ENCODE measurements around the gene RTN1. TPM values are rescaled to one million over a fixed set of nuclear protein-coding genes. Genes with fewer than 3 reads are reported as not detected.

The RTN1 gene
- total and polyA plus RNA-seq, 2 of the 8 experiments (the other 6 are each of a cell fraction or from before 2014, with no cell fraction given): 2.8 to 4.9 TPM

DNA sequence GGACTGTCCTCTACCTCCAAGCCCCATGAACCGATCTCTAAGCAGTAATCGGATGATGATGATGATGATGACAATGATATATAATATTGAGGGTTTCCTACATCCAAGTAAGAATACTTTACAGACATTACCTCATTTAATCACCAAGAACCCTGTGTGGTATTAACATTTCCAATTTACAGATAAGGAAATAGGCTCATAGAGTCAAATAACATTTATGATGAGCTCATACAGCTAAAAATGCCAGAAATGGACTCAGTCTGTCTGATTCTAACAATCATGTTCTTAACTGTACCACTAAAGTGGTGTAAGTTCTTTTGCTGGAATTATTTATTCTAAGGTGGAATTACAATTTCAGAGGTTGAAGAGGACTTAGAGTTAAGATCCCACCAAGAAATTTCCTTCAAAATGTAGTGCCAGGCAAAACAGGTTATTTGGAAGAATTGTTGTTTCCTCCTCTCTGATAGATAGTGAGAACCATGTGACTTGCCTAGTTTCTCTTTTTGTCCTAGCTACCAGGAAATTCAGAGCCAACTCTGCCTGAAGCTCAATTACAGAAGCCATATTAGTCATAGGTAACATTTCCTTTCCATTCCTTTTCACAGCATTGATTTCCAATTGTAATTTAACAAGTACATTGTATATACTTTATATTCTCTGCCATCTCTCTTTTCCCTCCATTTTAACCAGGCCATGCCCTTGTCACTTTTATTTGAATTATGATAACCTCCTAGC lies 270.2 kb downstream of the RTN1 start:
- Histone ChIP-seq H2AK5ac (ENCODE audit: low read depth, low read length) (no peak overlapping the region), H2BK20ac (ENCODE audit: low read length) (no peak overlapping the region), H3K23ac (ENCODE audit: insufficient read length) (no peak overlapping the region), H3K14ac (ENCODE audit: insufficient read length) (no peak overlapping the region), H3K4me1 (replicated peaks in 1 of 4; ENCODE audit: control insufficient read depth in 3 of 4, insufficient read depth in 4 of 4, low read length in 3 of 4) (no peaks in the 10 kb centered on the region), H3K79me1 (ENCODE audit: low read depth, low read length) (no peaks in the 10 kb centered on the region), H3K27me3 (replicated peaks in 1 of 4; ENCODE audit: control insufficient read depth in 3 of 4, extremely low read depth in 1 of 4, insufficient read depth in 3 of 4, low read length in 3 of 4) (no peaks in the 10 kb centered on the region), H3K4me2 (ENCODE audit: insufficient read depth in 1 of 2, low read depth in 2 of 2, low read length in 2 of 2) (no peak overlapping the region), H4K8ac (ENCODE audit: extremely low read depth, insufficient read depth, low read length) (no peak overlapping the region), H4K91ac (replicated peaks; ENCODE audit: insufficient read length, low read length) (no peak overlapping the region), H3K4ac (replicated peaks; ENCODE audit: insufficient read length, low read depth, low read length) (no peak overlapping the region), H3K18ac (ENCODE audit: extremely low read depth, low read length) (no peak overlapping the region), H2AFZ (ENCODE audit: low read length) (no peak overlapping the region), H4K20me1 (replicated peaks in 1 of 2; ENCODE audit: control insufficient read depth in 1 of 2, insufficient read depth in 2 of 2, low read length in 2 of 2) (no peaks in the 10 kb centered on the region), H2BK120ac (replicated peaks; ENCODE audit: low read depth, low read length) (no peak overlapping the region), H3K4me3 (ENCODE audit: extremely low read depth in 1 of 4, insufficient read depth in 2 of 4, low read depth in 3 of 4, low read length in 4 of 4) (no peak overlapping the region), H2BK5ac (ENCODE audit: low read depth, low read length) (no peak overlapping the region), H3K27ac (ENCODE audit: low read depth, low read length) (no peak overlapping the region), H3K23me2 (ENCODE audit: low read depth, low read length) (no peaks in the 10 kb centered on the region), H2BK15ac (ENCODE audit: low read length) (no peak overlapping the region), H3K56ac (replicated peaks; ENCODE audit: insufficient read length, low read depth, low read length) (no peak overlapping the region), H3K79me2 (ENCODE audit: control insufficient read depth in 1 of 2, insufficient read depth in 2 of 2, low read length in 2 of 2) (no peaks in the 10 kb centered on the region), H3K9me3 (ENCODE audit: insufficient read depth in 2 of 2, low read depth in 1 of 2, low read length in 1 of 2) (no peaks in the 10 kb centered on the region), H4K5ac (ENCODE audit: insufficient read length, low read depth, low read length) (no peak overlapping the region), H3K9ac (replicated peaks in 1 of 4; ENCODE audit: extremely low read depth in 1 of 4, low read depth in 3 of 4, low read length in 3 of 4) (no peak overlapping the region), H2BK12ac (ENCODE audit: low read depth, low read length) (no peak overlapping the region), H3K36me3 (ENCODE audit: control insufficient read depth in 2 of 4, insufficient read depth in 4 of 4, low read length in 3 of 4) (no peaks in the 10 kb centered on the region)
- no peak for DNase-seq (ENCODE audit: low read depth in 1 of 2, low spot score in 2 of 2)
- ChIA-PET CTCF (ENCODE audit: partially characterized antibody) (interaction anchor here (1.7 kb wide), 1 partner anchor 24 kb away, joined by 10 read pairs; the partner anchor contains the start of gene CCDC175), POLR2A (ENCODE audit: partially characterized antibody) (interaction anchor here (1.0 kb wide), 1 partner anchor 10 kb away, joined by 3 read pairs; no protein-coding TSS in a partner anchor)
- 93% methylated on average over 2 of the region's 2 CpGs; no CpG with 5 or more reads in 1 of the 2 experiments for WGBS, 2 experiments (ENCODE audit: extremely low coverage in 1 of 2, insufficient coverage in 1 of 2, insufficient read length in 1 of 2, insufficient replicate concordance in 2 of 2, low coverage in 1 of 2, low lambda C conversion rate in 2 of 2, missing lambda C conversion rate in 1 of 2)
- no peak for FAIRE-seq
- TF ChIP-seq EGR1 (IDR thresholded peaks at IDR 0.05; ENCODE audit: borderline replicate concordance, low read depth, low read length): no peak
- no peak for TF ChIP-seq TEAD4 (IDR thresholded peaks at IDR 0.05; ENCODE audit: low read depth, low read length)
- TF ChIP-seq TCF12 (IDR thresholded peaks at IDR 0.05; ENCODE audit: low read depth, low read length): no peak
- no peak for TF ChIP-seq BACH1 (IDR thresholded peaks at IDR 0.05; ENCODE audit: low read length)
- TF ChIP-seq TAF7 (optimal IDR thresholded peaks at IDR 0.05; ENCODE audit: borderline replicate concordance, low read depth, low read length): no peak
- TF ChIP-seq, protein P1, sequence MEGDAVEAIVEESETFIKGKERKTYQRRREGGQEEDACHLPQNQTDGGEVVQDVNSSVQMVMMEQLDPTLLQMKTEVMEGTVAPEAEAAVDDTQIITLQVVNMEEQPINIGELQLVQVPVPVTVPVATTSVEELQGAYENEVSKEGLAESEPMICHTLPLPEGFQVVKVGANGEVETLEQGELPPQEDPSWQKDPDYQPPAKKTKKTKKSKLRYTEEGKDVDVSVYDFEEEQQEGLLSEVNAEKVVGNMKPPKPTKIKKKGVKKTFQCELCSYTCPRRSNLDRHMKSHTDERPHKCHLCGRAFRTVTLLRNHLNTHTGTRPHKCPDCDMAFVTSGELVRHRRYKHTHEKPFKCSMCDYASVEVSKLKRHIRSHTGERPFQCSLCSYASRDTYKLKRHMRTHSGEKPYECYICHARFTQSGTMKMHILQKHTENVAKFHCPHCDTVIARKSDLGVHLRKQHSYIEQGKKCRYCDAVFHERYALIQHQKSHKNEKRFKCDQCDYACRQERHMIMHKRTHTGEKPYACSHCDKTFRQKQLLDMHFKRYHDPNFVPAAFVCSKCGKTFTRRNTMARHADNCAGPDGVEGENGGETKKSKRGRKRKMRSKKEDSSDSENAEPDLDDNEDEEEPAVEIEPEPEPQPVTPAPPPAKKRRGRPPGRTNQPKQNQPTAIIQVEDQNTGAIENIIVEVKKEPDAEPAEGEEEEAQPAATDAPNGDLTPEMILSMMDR (IDR thresholded peaks at IDR 0.05; ENCODE audit: control extremely low read depth in 1 of 3, insufficient read depth in 1 of 3, low read depth in 1 of 3, low read length in 3 of 3): no peak
- no peak for TF ChIP-seq RNF2 (IDR thresholded peaks at IDR 0.05; ENCODE audit: borderline replicate concordance, low read depth, low read length, missing control alignments, poor library complexity, severe bottlenecking)
- TF ChIP-seq, protein P2, sequence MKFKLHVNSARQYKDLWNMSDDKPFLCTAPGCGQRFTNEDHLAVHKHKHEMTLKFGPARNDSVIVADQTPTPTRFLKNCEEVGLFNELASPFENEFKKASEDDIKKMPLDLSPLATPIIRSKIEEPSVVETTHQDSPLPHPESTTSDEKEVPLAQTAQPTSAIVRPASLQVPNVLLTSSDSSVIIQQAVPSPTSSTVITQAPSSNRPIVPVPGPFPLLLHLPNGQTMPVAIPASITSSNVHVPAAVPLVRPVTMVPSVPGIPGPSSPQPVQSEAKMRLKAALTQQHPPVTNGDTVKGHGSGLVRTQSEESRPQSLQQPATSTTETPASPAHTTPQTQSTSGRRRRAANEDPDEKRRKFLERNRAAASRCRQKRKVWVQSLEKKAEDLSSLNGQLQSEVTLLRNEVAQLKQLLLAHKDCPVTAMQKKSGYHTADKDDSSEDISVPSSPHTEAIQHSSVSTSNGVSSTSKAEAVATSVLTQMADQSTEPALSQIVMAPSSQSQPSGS (IDR thresholded peaks at IDR 0.05; ENCODE audit: low read length): no peak

Data from H1 (cell line).